Adipose tissue (tissue), 3 donors: Measurements from ENCODE around the gene GRID2IP. TPM values are rescaled to one million over a fixed set of nuclear protein-coding genes. Genes with fewer than 3 reads are reported as not detected.
"Not testable (repeated sequence)": the region's sequence is repeated elsewhere in the genome, so short reads cannot be mapped to it uniquely, and the experiment has no call there.

Source experiments
- H3K27ac ChIP-seq: one replicate; pipeline ENCODE4 v1.5.1; 2013; ENCODE audit warnings: low read depth, low read length
- WGBS, 3 donors: extraction: QIAGEN DNeasy Blood & Tissue Kit; methylation state at CpG; one replicate each; pipeline ENCODE4 v1.1.7; 2013; 5-methylcytosine and 5-hydroxymethylcytosine counted together
- polyA plus RNA-seq, 3 donors: library from polyadenylated mRNA; stranded (reverse); fragments of 200-250 nt; gene quantifications; one replicate each; pipeline ENCODE4 v1.2.3, GENCODE V29; 2013
- donor health status: healthy with polysubstance abuse.
- donor health status: Bipolar disorder and iron deficiency.
- donor health status: healthy.

The GRID2IP gene
- under 1 TPM; 0.03 to 0.37 (median 0.11) TPM for polyA plus RNA-seq

- 58 to 82% (median 78%) methylated on average over 43 to 46 of the region's 46 CpGs for WGBS, 3 donors
- H3K27ac ChIP-seq: no peak within 1 kb of the TSS
These were observed at the start of gene GRID2IP for GRCh38 chr7:6551016-6551511. GRID2IP (minus strand) TSS chr7:6551461; CDS start chr7:6551436, 25 bp downstream.

- no peak overlapping the region for H3K27ac ChIP-seq
- WGBS, 3 donors: 94 to 96% (median 94%) methylated on average over 15 of the region's 15 CpGs
These were observed 48.8 kb upstream of the GRID2IP start for GRCh38 chr7:6600093-6600492.

GRCh38 chr7:6590645-6591110 is 39.4 kb upstream of the GRID2IP start:
- 8 to 13% (median 11%) methylated on average over 10 of the region's 10 CpGs for WGBS, 3 donors
- no peak overlapping the region for H3K27ac ChIP-seq

GRCh38 chr7:6589829-6590644 is 38.8 kb upstream of the GRID2IP start, which contains the start of gene INTS15:
INTS15 (plus strand) TSS chr7:6590021; CDS start chr7:6590284, 263 bp downstream.
- peak within 1 kb of the TSS; percentile 49 for H3K27ac ChIP-seq
- 0% methylated on average over 60 to 107 of the region's 107 CpGs for WGBS, 3 donors

- WGBS, 3 donors: 48 to 52% (median 49%) methylated on average over 19 to 22 of the region's 22 CpGs
- H3K27ac ChIP-seq: no peak overlapping the region
These were observed 38.0 kb upstream of the GRID2IP start for GRCh38 chr7:6589151-6589828.

GRCh38 chr7:6588566-6588965 is 37.3 kb upstream of the GRID2IP start:
- 80 to 81% (median 80%) methylated on average over 9 of the region's 9 CpGs for WGBS, 3 donors
- H3K27ac ChIP-seq: no peak overlapping the region

GRCh38 chr7:6585746-6586432 is 34.6 kb upstream of the GRID2IP start:
- 92 to 95% (median 94%) methylated on average over 8 of the region's 8 CpGs for WGBS, 3 donors
- not testable (repeated sequence) for H3K27ac ChIP-seq

- 86 to 97% (median 92%) methylated on average over 4 of the region's 4 CpGs for whole genome bisulfite sequencing, 3 donors
- H3K27ac ChIP-seq: no peak overlapping the region
These were observed 28.2 kb upstream of the GRID2IP start for GRCh38 chr7:6579446-6579845.

GRCh38 chr7:6578114-6579084 is 27.1 kb upstream of the GRID2IP start:
- peak overlapping the region; percentile 34 for H3K27ac ChIP-seq
- WGBS, 3 donors: 83 to 93% (median 91%) methylated on average over 18 of the region's 18 CpGs

GRCh38 chr7:6577369-6578113 is 26.3 kb upstream of the GRID2IP start, which contains the start of gene ZDHHC4:
ZDHHC4 (plus strand) TSS chr7:6577454; CDS start chr7:6580562, 3,108 bp downstream.
- 11 to 15% (median 15%) methylated on average over 47 to 51 of the region's 51 CpGs for WGBS, 3 donors
- H3K27ac ChIP-seq: peak within 1 kb of the TSS; percentile 88

- not testable (repeated sequence) for H3K27ac ChIP-seq
- WGBS, 3 donors: 7 to 10% (median 8%) methylated on average over 14 of the region's 14 CpGs
These were observed 25.7 kb upstream of the GRID2IP start for GRCh38 chr7:6576867-6577368.

GRCh38 chr7:6576024-6576866 is 25.0 kb upstream of the GRID2IP start:
- H3K27ac ChIP-seq: no peak overlapping the region
- 68 to 75% (median 70%) methylated on average over 14 of the region's 14 CpGs for WGBS, 3 donors

GRCh38 chr7:6575281-6576023 is 24.2 kb upstream of the GRID2IP start:
- WGBS, 3 donors: 70 to 79% (median 77%) methylated on average over 9 of the region's 9 CpGs

GRCh38 chr7:6571160-6571779 is 20.0 kb upstream of the GRID2IP start:
- no peak overlapping the region for H3K27ac ChIP-seq
- 54 to 69% (median 63%) methylated on average over 7 of the region's 7 CpGs for WGBS, 3 donors

More at GRCh38 chr7:6575281-6576023, 24.2 kb upstream of the GRID2IP start:
- no peak overlapping the region for H3K27ac ChIP-seq

- no peak overlapping the region for H3K27ac ChIP-seq
These were observed 16.6 kb upstream of the GRID2IP start for GRCh38 chr7:6567886-6568285.

More at GRCh38 chr7:6567886-6568285, 16.6 kb upstream of the GRID2IP start:
- WGBS, 3 donors: 78 to 84% (median 82%) methylated on average over 3 of the region's 3 CpGs
